ENCODE data around the gene TMEM42. TPM values are rescaled to one million over a fixed set of nuclear protein-coding genes. Genes with fewer than 3 reads are reported as not detected.

The TMEM42 gene
- total RNA-seq, 4 donors from 2014 or later: 10.1 to 18.3 (median 13.8) TPM

GRCh38 chr3:44906997-44907396 lies 45.3 kb downstream of the TMEM42 start:
- intact Hi-C loops (cut with DNase I; ENCODE audit: low total_unique reads): no loop called here
- H3K4me3 ChIP-seq (ENCODE audit: low read depth, poor library complexity, severe bottlenecking): no peak overlapping the region
- TF ChIP-seq POLR2A (IDR thresholded peaks at IDR 0.05) (no peak), CTCF (IDR thresholded peaks at IDR 0.05) (no peak)
- no peak for DNase-seq (ENCODE audit: low spot score in 2 of 2)
- 67 to 69% methylated on average over 4 of the region's 4 CpGs for WGBS, 2 donors

GRCh38 chr3:44907612-44908011 lies 45.9 kb downstream of the TMEM42 start:
- 71 to 75% methylated on average over 4 of the region's 4 CpGs for WGBS, 2 donors
- intact Hi-C loops (cut with DNase I; ENCODE audit: low total_unique reads): no loop called here
- TF ChIP-seq POLR2A (IDR thresholded peaks at IDR 0.05) (no peak), CTCF (IDR thresholded peaks at IDR 0.05) (no peak)
- no peak overlapping the region for H3K4me3 ChIP-seq (ENCODE audit: low read depth, poor library complexity, severe bottlenecking)
- DNase-seq (ENCODE audit: low spot score in 2 of 2): no peak

- no peak overlapping the region for H3K4me3 ChIP-seq (ENCODE audit: low read depth, poor library complexity, severe bottlenecking)
- no peak for DNase-seq (ENCODE audit: low spot score in 2 of 2)
- intact Hi-C loops (cut with DNase I; ENCODE audit: low total_unique reads): no loop called here
- 31 to 45% methylated on average over 2 of the region's 2 CpGs for WGBS, 2 donors
- TF ChIP-seq POLR2A (IDR thresholded peaks at IDR 0.05) (no peak), CTCF (IDR thresholded peaks at IDR 0.05) (no peak)
Observed at GRCh38 chr3:44909063-44909462, 47.4 kb downstream of the TMEM42 start.

GRCh38 chr3:44910693-44911092 lies 49.0 kb downstream of the TMEM42 start:
- DNase-seq (ENCODE audit: low spot score in 2 of 2): no peak
- 89 to 90% methylated on average over 3 of the region's 3 CpGs for WGBS, 2 donors

GRCh38 chr3:44913868-44914468 lies 52.3 kb downstream of the TMEM42 start:
- 27 to 44% methylated on average over 4 of the region's 4 CpGs for WGBS, 2 donors
- intact Hi-C loops (cut with DNase I; ENCODE audit: low total_unique reads): loop anchor here (10.0 kb wide), 2 partner anchors 121 to 379 kb away; no protein-coding TSS in a partner anchor
- peak in 1 of 2 donors; percentile 27 for DNase-seq (ENCODE audit: low spot score in 2 of 2)

More at GRCh38 chr3:44910693-44911092, 49.0 kb downstream of the TMEM42 start:
- no peak overlapping the region for H3K4me3 ChIP-seq (ENCODE audit: low read depth, poor library complexity, severe bottlenecking)
- TF ChIP-seq CTCF (IDR thresholded peaks at IDR 0.05) (no peak), POLR2A (IDR thresholded peaks at IDR 0.05) (no peak)
- intact Hi-C loops (cut with DNase I; ENCODE audit: low total_unique reads): loop anchor here (10.0 kb wide), 2 partner anchors 124 to 376 kb away; no protein-coding TSS in a partner anchor

More at GRCh38 chr3:44913868-44914468, 52.3 kb downstream of the TMEM42 start:
- H3K4me3 ChIP-seq (ENCODE audit: low read depth, poor library complexity, severe bottlenecking): no peak overlapping the region
- no peak for TF ChIP-seq POLR2A (IDR thresholded peaks at IDR 0.05)
- no peak for TF ChIP-seq CTCF (IDR thresholded peaks at IDR 0.05)

Measured in lower leg skin (tissue), 4 donors.